Measurements from ENCODE around the gene TREML4.

Gene TREML4

GRCh38 chr6:41263267-41263666 is 35.1 kb downstream of the TREML4 start:
- no peaks in the 10 kb centered on the region for H3K27me3 ChIP-seq (ENCODE audit: control insufficient read depth in 5 of 5, insufficient read depth in 4 of 5, low read length in 5 of 5)

GRCh38 chr6:41266541-41266940 is 38.4 kb downstream of the TREML4 start:
- Histone ChIP-seq H3K4me1 (ENCODE audit: control insufficient read depth in 5 of 5, insufficient read depth in 5 of 5, low read length in 5 of 5) (no peaks in the 10 kb centered on the region), H3K9ac (ENCODE audit: low read length in 5 of 5) (no peak overlapping the region), H3K27ac (ENCODE audit: low read depth, low read length) (no peak overlapping the region)

More at GRCh38 chr6:41263267-41263666, 35.1 kb downstream of the TREML4 start:
- Histone ChIP-seq H3K4me3 (ENCODE audit: low read depth in 1 of 5, low read length in 5 of 5) (no peak overlapping the region), H3K9me3 (ENCODE audit: control insufficient read depth in 5 of 5, low read length in 5 of 5) (peaks cover 10 to 19% (median 14%) of the 10 kb centered on the region in 5 donors), H3K4me1 (ENCODE audit: control insufficient read depth in 5 of 5, insufficient read depth in 5 of 5, low read length in 5 of 5) (no peaks in the 10 kb centered on the region), H3K27ac (ENCODE audit: low read depth, low read length) (no peak overlapping the region), H3K36me3 (ENCODE audit: control insufficient read depth in 5 of 5, insufficient read depth in 5 of 5, low read length in 5 of 5) (no peaks in the 10 kb centered on the region), H3K9ac (ENCODE audit: low read length in 5 of 5) (no peak overlapping the region)

GRCh38 chr6:41268478-41268877 is 40.3 kb downstream of the TREML4 start:
- Histone ChIP-seq H3K4me3 (ENCODE audit: low read depth in 1 of 5, low read length in 5 of 5) (no peak overlapping the region), H3K36me3 (ENCODE audit: control insufficient read depth in 5 of 5, insufficient read depth in 5 of 5, low read length in 5 of 5) (no peaks in the 10 kb centered on the region), H3K9me3 (ENCODE audit: control insufficient read depth in 5 of 5, low read length in 5 of 5) (peaks cover 2 to 4% (median 3%) of the 10 kb centered on the region in 5 donors), H3K27ac (ENCODE audit: low read depth, low read length) (no peak overlapping the region), H3K9ac (ENCODE audit: low read length in 5 of 5) (no peak overlapping the region), H3K4me1 (ENCODE audit: control insufficient read depth in 5 of 5, insufficient read depth in 5 of 5, low read length in 5 of 5) (peaks cover 0 to 3% (median 0%) of the 10 kb centered on the region in 5 donors), H3K27me3 (ENCODE audit: control insufficient read depth in 5 of 5, insufficient read depth in 4 of 5, low read length in 5 of 5) (no peaks in the 10 kb centered on the region)

More at GRCh38 chr6:41266541-41266940, 38.4 kb downstream of the TREML4 start:
- H3K4me3 ChIP-seq (ENCODE audit: low read depth in 1 of 5, low read length in 5 of 5): no peak overlapping the region
- peaks cover 5 to 19% (median 12%) of the 10 kb centered on the region in 5 donors for H3K9me3 ChIP-seq (ENCODE audit: control insufficient read depth in 5 of 5, low read length in 5 of 5)
- no peaks in the 10 kb centered on the region for H3K36me3 ChIP-seq (ENCODE audit: control insufficient read depth in 5 of 5, insufficient read depth in 5 of 5, low read length in 5 of 5)
- H3K27me3 ChIP-seq (ENCODE audit: control insufficient read depth in 5 of 5, insufficient read depth in 4 of 5, low read length in 5 of 5): no peaks in the 10 kb centered on the region

GRCh38 chr6:41269166-41269565 is 41.0 kb downstream of the TREML4 start:
- Histone ChIP-seq H3K9me3 (ENCODE audit: control insufficient read depth in 5 of 5, low read length in 5 of 5) (peaks cover 0 to 3% (median 0%) of the 10 kb centered on the region in 5 donors), H3K9ac (ENCODE audit: low read length in 5 of 5) (no peak overlapping the region), H3K27me3 (ENCODE audit: control insufficient read depth in 5 of 5, insufficient read depth in 4 of 5, low read length in 5 of 5) (peaks cover 0 to 3% (median 0%) of the 10 kb centered on the region in 5 donors), H3K4me3 (ENCODE audit: low read depth in 1 of 5, low read length in 5 of 5) (no peak overlapping the region), H3K36me3 (ENCODE audit: control insufficient read depth in 5 of 5, insufficient read depth in 5 of 5, low read length in 5 of 5) (no peaks in the 10 kb centered on the region), H3K27ac (ENCODE audit: low read depth, low read length) (no peak overlapping the region), H3K4me1 (ENCODE audit: control insufficient read depth in 5 of 5, insufficient read depth in 5 of 5, low read length in 5 of 5) (peaks cover 0 to 7% (median 0%) of the 10 kb centered on the region in 5 donors)

GRCh38 chr6:41269716-41270115 is 41.6 kb downstream of the TREML4 start:
- Histone ChIP-seq H3K27me3 (ENCODE audit: control insufficient read depth in 5 of 5, insufficient read depth in 4 of 5, low read length in 5 of 5) (peaks cover 0 to 4% (median 3%) of the 10 kb centered on the region in 5 donors), H3K4me1 (ENCODE audit: control insufficient read depth in 5 of 5, insufficient read depth in 5 of 5, low read length in 5 of 5) (peaks cover 0 to 13% (median 0%) of the 10 kb centered on the region in 5 donors), H3K9me3 (ENCODE audit: control insufficient read depth in 5 of 5, low read length in 5 of 5) (peaks cover 0 to under 1% (median 0%) of the 10 kb centered on the region in 5 donors), H3K4me3 (ENCODE audit: low read depth in 1 of 5, low read length in 5 of 5) (no peak overlapping the region), H3K27ac (ENCODE audit: low read depth, low read length) (no peak overlapping the region), H3K9ac (ENCODE audit: low read length in 5 of 5) (no peak overlapping the region), H3K36me3 (ENCODE audit: control insufficient read depth in 5 of 5, insufficient read depth in 5 of 5, low read length in 5 of 5) (no peaks in the 10 kb centered on the region)

- no peaks in the 10 kb centered on the region for H3K9me3 ChIP-seq (ENCODE audit: control insufficient read depth in 5 of 5, low read length in 5 of 5)
- no peak overlapping the region for H3K27ac ChIP-seq (ENCODE audit: low read depth, low read length)
Observed at GRCh38 chr6:41271901-41272395, 43.8 kb downstream of the TREML4 start.

GRCh38 chr6:41272591-41273240 is 44.6 kb downstream of the TREML4 start:
- H3K36me3 ChIP-seq (ENCODE audit: control insufficient read depth in 5 of 5, insufficient read depth in 5 of 5, low read length in 5 of 5): no peaks in the 10 kb centered on the region

More at GRCh38 chr6:41271901-41272395, 43.8 kb downstream of the TREML4 start:
- peaks cover 0 to 12% (median 3%) of the 10 kb centered on the region in 5 donors for H3K27me3 ChIP-seq (ENCODE audit: control insufficient read depth in 5 of 5, insufficient read depth in 4 of 5, low read length in 5 of 5)
- no peaks in the 10 kb centered on the region for H3K36me3 ChIP-seq (ENCODE audit: control insufficient read depth in 5 of 5, insufficient read depth in 5 of 5, low read length in 5 of 5)
- no peak overlapping the region for H3K9ac ChIP-seq (ENCODE audit: low read length in 5 of 5)
- H3K4me1 ChIP-seq (ENCODE audit: control insufficient read depth in 5 of 5, insufficient read depth in 5 of 5, low read length in 5 of 5): peaks cover 0 to 14% (median under 1%) of the 10 kb centered on the region in 5 donors
- no peak overlapping the region for H3K4me3 ChIP-seq (ENCODE audit: low read depth in 1 of 5, low read length in 5 of 5)

GRCh38 chr6:41273714-41274113 is 45.6 kb downstream of the TREML4 start:
- H3K4me1 ChIP-seq (ENCODE audit: control insufficient read depth in 5 of 5, insufficient read depth in 5 of 5, low read length in 5 of 5): peaks cover 0 to 25% (median 8%) of the 10 kb centered on the region in 5 donors
- H3K27ac ChIP-seq (ENCODE audit: low read depth, low read length): no peak overlapping the region
- no peak overlapping the region for H3K4me3 ChIP-seq (ENCODE audit: low read depth in 1 of 5, low read length in 5 of 5)
- H3K27me3 ChIP-seq (ENCODE audit: control insufficient read depth in 5 of 5, insufficient read depth in 4 of 5, low read length in 5 of 5): peaks cover 0 to 12% (median 3%) of the 10 kb centered on the region in 5 donors
- H3K36me3 ChIP-seq (ENCODE audit: control insufficient read depth in 5 of 5, insufficient read depth in 5 of 5, low read length in 5 of 5): no peaks in the 10 kb centered on the region
- no peaks in the 10 kb centered on the region for H3K9me3 ChIP-seq (ENCODE audit: control insufficient read depth in 5 of 5, low read length in 5 of 5)
- no peak overlapping the region for H3K9ac ChIP-seq (ENCODE audit: low read length in 5 of 5)

More at GRCh38 chr6:41272591-41273240, 44.6 kb downstream of the TREML4 start:
- Histone ChIP-seq H3K4me3 (ENCODE audit: low read depth in 1 of 5, low read length in 5 of 5) (no peak overlapping the region), H3K27me3 (ENCODE audit: control insufficient read depth in 5 of 5, insufficient read depth in 4 of 5, low read length in 5 of 5) (peaks cover 0 to 12% (median 3%) of the 10 kb centered on the region in 5 donors), H3K27ac (ENCODE audit: low read depth, low read length) (no peak overlapping the region), H3K4me1 (ENCODE audit: control insufficient read depth in 5 of 5, insufficient read depth in 5 of 5, low read length in 5 of 5) (peaks cover 0 to 20% (median 3%) of the 10 kb centered on the region in 5 donors), H3K9ac (ENCODE audit: low read length in 5 of 5) (no peak overlapping the region), H3K9me3 (ENCODE audit: control insufficient read depth in 5 of 5, low read length in 5 of 5) (no peaks in the 10 kb centered on the region)

- H3K4me3 ChIP-seq (ENCODE audit: low read depth in 1 of 5, low read length in 5 of 5): no peak overlapping the region
- peaks cover 0 to 30% (median 12%) of the 10 kb centered on the region in 5 donors for H3K4me1 ChIP-seq (ENCODE audit: control insufficient read depth in 5 of 5, insufficient read depth in 5 of 5, low read length in 5 of 5)
- no peak overlapping the region for H3K9ac ChIP-seq (ENCODE audit: low read length in 5 of 5)
- no peak overlapping the region for H3K27ac ChIP-seq (ENCODE audit: low read depth, low read length)
- no peaks in the 10 kb centered on the region for H3K9me3 ChIP-seq (ENCODE audit: control insufficient read depth in 5 of 5, low read length in 5 of 5)
- peaks cover 0 to 12% (median 3%) of the 10 kb centered on the region in 5 donors for H3K27me3 ChIP-seq (ENCODE audit: control insufficient read depth in 5 of 5, insufficient read depth in 4 of 5, low read length in 5 of 5)
- H3K36me3 ChIP-seq (ENCODE audit: control insufficient read depth in 5 of 5, insufficient read depth in 5 of 5, low read length in 5 of 5): no peaks in the 10 kb centered on the region
Observed at GRCh38 chr6:41274256-41274655, 46.1 kb downstream of the TREML4 start.

GRCh38 chr6:41275489-41275888 is 47.3 kb downstream of the TREML4 start:
- H3K4me1 ChIP-seq (ENCODE audit: control insufficient read depth in 5 of 5, insufficient read depth in 5 of 5, low read length in 5 of 5): peaks cover 0 to 31% (median 12%) of the 10 kb centered on the region in 5 donors
- H3K27me3 ChIP-seq (ENCODE audit: control insufficient read depth in 5 of 5, insufficient read depth in 4 of 5, low read length in 5 of 5): peaks cover 0 to 12% (median 3%) of the 10 kb centered on the region in 5 donors
- H3K27ac ChIP-seq (ENCODE audit: low read depth, low read length): no peak overlapping the region
- H3K9me3 ChIP-seq (ENCODE audit: control insufficient read depth in 5 of 5, low read length in 5 of 5): no peaks in the 10 kb centered on the region
- no peak overlapping the region for H3K9ac ChIP-seq (ENCODE audit: low read length in 5 of 5)
- no peaks in the 10 kb centered on the region for H3K36me3 ChIP-seq (ENCODE audit: control insufficient read depth in 5 of 5, insufficient read depth in 5 of 5, low read length in 5 of 5)
- no peak overlapping the region for H3K4me3 ChIP-seq (ENCODE audit: low read depth in 1 of 5, low read length in 5 of 5)

Measured in subcutaneous abdominal adipose tissue (tissue), 5 donors.